Measurements from ENCODE around the gene PCBD2.
"Not testable (repeated sequence)": the region's sequence is repeated elsewhere in the genome, so short reads cannot be mapped to it uniquely, and the experiment has no call there.

PCBD2 gene

GRCh38 chr5:134964359-134965270 is 59.7 kb downstream of the PCBD2 start:
- DNase-seq, result peak; percentile 37

- peak; percentile 13 for DNase-seq
Observed at GRCh38 chr5:134965271-134965825, 60.4 kb downstream of the PCBD2 start.

GRCh38 chr5:134967607-134968006 is 62.7 kb downstream of the PCBD2 start, which contains the start of gene CATSPER3:
Gene CATSPER3, plus strand, starts transcription at chr5:134967907. Its CDS starts 85 bp downstream, at chr5:134967992.
- no peak for DNase-seq

- no peak for DNase-seq
Observed at GRCh38 chr5:134968055-134968454, 63.1 kb downstream of the PCBD2 start.

GRCh38 chr5:134969166-134969565 is 64.2 kb downstream of the PCBD2 start:
- no peak for DNase-seq

GRCh38 chr5:134975078-134975715 is 70.3 kb downstream of the PCBD2 start:
- DNase-seq, result no peak

GRCh38 chr5:134975843-134976242 is 70.9 kb downstream of the PCBD2 start:
- DNase-seq, result no peak

GRCh38 chr5:134976841-134977240 is 71.9 kb downstream of the PCBD2 start:
- DNase-seq, result no peak

GRCh38 chr5:134979416-134979815 is 74.5 kb downstream of the PCBD2 start:
- DNase-seq, result no peak

- DNase-seq, result no peak
Observed at GRCh38 chr5:134982230-134982629, 77.3 kb downstream of the PCBD2 start.

- no peak for DNase-seq
Observed at GRCh38 chr5:134989266-134989830, 84.4 kb downstream of the PCBD2 start.

- DNase-seq, result not testable (repeated sequence)
Observed at GRCh38 chr5:134990183-134990582, 85.3 kb downstream of the PCBD2 start.

- DNase-seq, result no peak
Observed at GRCh38 chr5:134992148-134992547, 87.2 kb downstream of the PCBD2 start.

GRCh38 chr5:134993161-134993560 is 88.2 kb downstream of the PCBD2 start:
- DNase-seq, result no peak

GRCh38 chr5:134994560-134995156 is 89.7 kb downstream of the PCBD2 start:
- DNase-seq, result no peak

GRCh38 chr5:134995850-134996402 is 91.0 kb downstream of the PCBD2 start:
- no peak for DNase-seq

GRCh38 chr5:134997015-134997414 is 92.1 kb downstream of the PCBD2 start:
- no peak for DNase-seq

- DNase-seq, result not testable (repeated sequence)
Observed at GRCh38 chr5:134998068-134998467, 93.1 kb downstream of the PCBD2 start.

- DNase-seq, result no peak
Observed at GRCh38 chr5:135004376-135004775, 99.4 kb downstream of the PCBD2 start.

- DNase-seq, result no peak
Observed at GRCh38 chr5:135005076-135005475, 100.1 kb downstream of the PCBD2 start.

- no peak for DNase-seq
Observed at GRCh38 chr5:135007305-135007704, 102.4 kb downstream of the PCBD2 start.

GRCh38 chr5:135007749-135008363 is 102.9 kb downstream of the PCBD2 start:
- no peak for DNase-seq
